GM12873 (cell line): Measurements from ENCODE around the gene PSME3IP1.

Experiments used
- TF ChIP-seq, protein P1 (sequence below): IDR thresholded peaks from 2 replicates; pipeline ENCODE4 v1.5.1; 2012; ENCODE audit warnings: low read depth, mild to moderate bottlenecking, moderate library complexity, low read length, control low read depth; ENCODE audit not compliant: insufficient read depth; ENCODE audit errors: missing control alignments

PSME3IP1 gene

DNA sequence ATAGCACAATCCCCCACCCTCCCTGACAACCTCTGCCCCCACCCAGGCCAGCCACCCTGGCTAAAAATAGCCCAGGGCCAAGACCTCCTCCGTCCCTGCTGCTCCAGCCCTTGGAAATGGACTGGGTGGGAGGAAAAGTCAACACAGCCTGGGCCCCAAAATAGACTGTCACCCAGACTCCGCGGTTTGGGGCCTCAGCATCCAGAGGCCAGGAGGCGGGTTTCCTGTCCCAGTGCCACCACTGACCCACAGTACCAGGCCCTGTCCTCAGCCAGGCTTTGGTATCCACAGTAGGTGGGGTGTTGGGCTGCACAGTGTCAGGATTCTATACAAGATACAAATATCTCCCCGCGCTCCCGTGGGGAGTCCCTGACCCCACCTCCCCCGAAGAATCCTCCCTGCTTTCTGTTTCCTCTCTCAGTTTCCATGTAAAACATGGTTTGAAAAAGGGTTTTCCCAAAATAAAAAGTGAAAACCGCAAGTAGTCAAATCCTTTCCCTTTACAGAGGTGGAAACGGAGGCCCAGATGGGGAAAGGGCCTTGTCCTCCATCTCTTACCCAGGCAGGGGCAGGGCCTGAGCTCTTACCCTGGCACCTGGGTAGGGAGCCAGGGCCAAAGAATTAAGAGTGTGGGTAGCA is 73.3 kb downstream of the PSME3IP1 start:
- TF ChIP-seq, protein P1, sequence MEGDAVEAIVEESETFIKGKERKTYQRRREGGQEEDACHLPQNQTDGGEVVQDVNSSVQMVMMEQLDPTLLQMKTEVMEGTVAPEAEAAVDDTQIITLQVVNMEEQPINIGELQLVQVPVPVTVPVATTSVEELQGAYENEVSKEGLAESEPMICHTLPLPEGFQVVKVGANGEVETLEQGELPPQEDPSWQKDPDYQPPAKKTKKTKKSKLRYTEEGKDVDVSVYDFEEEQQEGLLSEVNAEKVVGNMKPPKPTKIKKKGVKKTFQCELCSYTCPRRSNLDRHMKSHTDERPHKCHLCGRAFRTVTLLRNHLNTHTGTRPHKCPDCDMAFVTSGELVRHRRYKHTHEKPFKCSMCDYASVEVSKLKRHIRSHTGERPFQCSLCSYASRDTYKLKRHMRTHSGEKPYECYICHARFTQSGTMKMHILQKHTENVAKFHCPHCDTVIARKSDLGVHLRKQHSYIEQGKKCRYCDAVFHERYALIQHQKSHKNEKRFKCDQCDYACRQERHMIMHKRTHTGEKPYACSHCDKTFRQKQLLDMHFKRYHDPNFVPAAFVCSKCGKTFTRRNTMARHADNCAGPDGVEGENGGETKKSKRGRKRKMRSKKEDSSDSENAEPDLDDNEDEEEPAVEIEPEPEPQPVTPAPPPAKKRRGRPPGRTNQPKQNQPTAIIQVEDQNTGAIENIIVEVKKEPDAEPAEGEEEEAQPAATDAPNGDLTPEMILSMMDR: no peak

- TF ChIP-seq, protein P1: no peak
Observed at GRCh38 chr16:57111420-57111819, 74.4 kb downstream of the PSME3IP1 start.

DNA sequence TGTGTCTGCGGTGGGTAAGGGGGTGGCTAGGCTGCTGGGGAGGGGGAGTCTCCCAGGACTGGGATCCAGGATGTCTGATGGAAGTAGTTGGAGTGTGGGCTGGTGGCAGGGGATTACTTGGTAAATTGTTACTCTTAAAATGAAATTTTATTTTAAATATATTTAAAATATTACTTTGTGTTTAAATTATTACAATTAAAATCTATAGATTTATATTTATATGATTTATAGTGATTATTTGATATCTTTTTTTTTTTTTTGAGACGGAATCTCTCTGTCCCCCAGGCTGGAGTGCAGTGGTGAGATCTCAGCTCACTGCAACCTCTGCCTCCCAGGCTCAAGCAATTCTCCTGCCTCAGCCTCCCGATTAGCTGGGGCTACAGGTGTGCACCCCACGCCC is 74.9 kb downstream of the PSME3IP1 start:
- TF ChIP-seq, protein P1: no peak

DNA sequence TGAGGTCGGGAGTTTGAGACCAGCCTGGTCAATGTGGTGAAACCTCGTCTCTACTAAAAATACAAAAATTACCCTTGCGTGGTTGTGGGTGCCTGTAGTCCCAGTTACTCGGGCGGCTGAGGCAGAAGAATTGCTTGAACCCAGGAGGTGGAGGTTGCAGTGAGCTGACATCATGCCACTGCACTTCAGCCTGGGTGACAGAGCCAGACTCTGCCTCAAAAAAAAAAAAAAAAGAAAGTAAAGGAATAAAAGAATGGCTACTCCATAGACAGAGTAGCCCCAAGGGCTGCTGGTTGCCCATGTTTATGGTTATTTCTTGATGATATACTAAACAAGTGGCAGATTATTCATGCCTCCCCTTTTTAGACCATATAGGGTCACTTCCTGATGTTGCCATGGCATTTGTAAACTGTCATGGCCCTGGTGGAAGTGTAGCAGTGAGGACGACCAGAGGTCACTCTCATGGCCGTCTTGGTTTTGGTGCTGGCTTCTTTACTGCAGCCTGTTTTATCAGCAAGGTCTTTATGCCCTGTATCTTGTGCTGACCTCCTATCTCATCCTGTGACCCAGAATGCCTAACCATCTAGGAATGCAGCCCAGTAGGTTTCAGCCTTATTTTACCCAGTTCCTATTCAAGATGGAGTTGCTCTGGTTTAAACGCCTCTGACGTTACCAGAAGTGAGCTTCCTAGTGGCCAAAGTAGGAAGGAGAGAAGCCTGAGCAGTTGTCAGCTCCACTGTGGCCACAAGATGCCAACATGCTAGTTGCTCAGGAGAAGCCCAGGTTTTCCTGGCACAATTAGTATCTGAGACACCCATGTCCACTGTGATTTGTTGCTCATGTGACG is 76.4 kb downstream of the PSME3IP1 start:
- TF ChIP-seq, protein P1: peak; percentile 18

GRCh38 chr16:57108432-57108831 is 77.4 kb downstream of the PSME3IP1 start:
- TF ChIP-seq, protein P1: no peak

GRCh38 chr16:57107321-57107922 is 78.4 kb downstream of the PSME3IP1 start:
- TF ChIP-seq, protein P1: no peak

DNA sequence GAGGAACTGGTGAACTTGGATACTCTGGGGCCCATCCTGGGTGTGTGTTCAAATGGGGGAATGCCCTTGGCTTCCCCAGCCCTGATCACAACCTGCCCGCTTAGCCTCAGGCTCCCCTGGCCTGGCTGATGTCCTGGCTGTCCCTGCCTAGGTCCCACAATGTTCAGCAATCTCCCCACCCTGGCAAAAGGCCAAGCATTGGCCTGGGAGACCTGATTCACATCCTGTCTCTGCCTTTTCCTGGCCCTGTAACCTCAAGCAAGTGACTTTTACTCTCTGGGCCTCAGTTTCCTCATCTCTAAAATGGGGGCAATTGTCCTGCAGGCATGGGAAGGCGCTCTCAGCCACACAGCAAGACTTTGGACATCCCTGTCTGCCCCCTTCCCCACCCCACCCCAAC is 79.1 kb downstream of the PSME3IP1 start:
- TF ChIP-seq, protein P1: no peak
